GM12878 (cell line): ENCODE data around the gene RASA4. TPM values are rescaled to one million over a fixed set of nuclear protein-coding genes. Genes with fewer than 3 reads are reported as not detected.
"Not testable (repeated sequence)": the region's sequence is repeated elsewhere in the genome, so short reads cannot be mapped to it uniquely, and the experiment has no call there.

Experiments used
- ATAC-seq: fragments of 200-7000 bp; cut with Tn5 transposase; 3 replicates; pipeline ENCODE4 v1.9.1; 2020; ENCODE audit warnings: mild to moderate bottlenecking, moderate library complexity
- BruUV-seq: library from RNA; stranded (reverse); fragments of 400-500 nt; replicated peaks from 2 replicates; lab custom pipeline; 2021; lab: Mats Ljungman, UMichigan
- CTCF ChIA-PET: fragments of 300-600 bp; sonication (Branson Sonifier 250); formaldehyde crosslinking; extraction: SDS; loops from one replicate; lab custom pipeline; 2021; ENCODE audit warnings: inconsistent platforms; lab: Yijun Ruan, JAX
- POLR2A ChIA-PET: fragments of 350-600 bp; formaldehyde crosslinking; extraction: SDS; loops from one replicate; lab custom pipeline; 2021; ENCODE audit warnings: inconsistent platforms; lab: Charles Lee
- RAD21 ChIA-PET: fragments of 300-600 bp; sonication (Branson Sonifier 250); formaldehyde crosslinking; loops from one replicate; lab custom pipeline; 2023; ENCODE audit warnings: antibody characterized with exemption; ENCODE audit not compliant: unreplicated experiment; lab: Charles Lee
- SMC1A ChIA-PET: fragments of 300-600 bp; sonication (Branson Sonifier 250); formaldehyde crosslinking; loops from one replicate; lab custom pipeline; 2023; ENCODE audit not compliant: unreplicated experiment, uncharacterized antibody; lab: Charles Lee
- DNase-seq: peaks from one replicate; pipeline ENCODE4 v3.0.0-alpha.2; 2011; ENCODE audit warnings: low read depth, low spot score
- FAIRE-seq: peaks from 3 replicates; lab custom pipeline; 2011; peaks lifted over from hg19 to GRCh38; lab: Jason Lieb, UNC
- H2AFZ ChIP-seq: 2 replicates; pipeline ENCODE4 v1.6.0; 2011; ENCODE audit warnings: low read depth, low read length, control low read depth; ENCODE audit not compliant: control insufficient read depth
- H3K27ac ChIP-seq: 2 replicates; pipeline ENCODE4 v1.5.1; 2011; ENCODE audit warnings: control low read depth; ENCODE audit not compliant: control insufficient read depth, insufficient read depth
- H3K27me3 ChIP-seq, 2 experiments: replicated peaks in 1 of 2; 2 replicates each; pipeline versions ENCODE4 v1.6.0 to v1.6.1; 2011; ENCODE audit warnings: low read length in 1 of 2; ENCODE audit not compliant: control insufficient read depth in 2 of 2, insufficient read depth in 2 of 2
- H3K36me3 ChIP-seq, 2 experiments: 2 replicates each; pipeline ENCODE4 v1.5.1; 2011; ENCODE audit warnings: low read length in 1 of 2; ENCODE audit not compliant: control insufficient read depth in 2 of 2, insufficient read depth in 2 of 2
- H3K4me1 ChIP-seq: 2 replicates; pipeline ENCODE4 v1.6.1; 2011; ENCODE audit warnings: mild to moderate bottlenecking, low read length, moderate library complexity, mixed read lengths; ENCODE audit not compliant: control insufficient read depth, insufficient read depth
- H3K4me2 ChIP-seq: 2 replicates; pipeline ENCODE4 v1.6.0; 2011; ENCODE audit warnings: control low read depth; ENCODE audit not compliant: control insufficient read depth, insufficient read depth
- H3K4me3 ChIP-seq: fragments of 200-600 bp; sonication (generic); 2 replicates; pipeline ENCODE4 v1.5.1; 2016
- H3K79me2 ChIP-seq: 2 replicates; pipeline ENCODE4 v1.6.0; 2011; ENCODE audit warnings: low read length; ENCODE audit not compliant: control insufficient read depth, insufficient read depth
- H3K9ac ChIP-seq: 2 replicates; pipeline ENCODE4 v1.8.0; 2011; ENCODE audit warnings: low read length, control low read depth, mixed read lengths; ENCODE audit not compliant: control insufficient read depth, insufficient read depth
- H3K9me3 ChIP-seq: replicated peaks from 3 replicates; pipeline ENCODE4 v1.5.1; 2011; ENCODE audit warnings: mild to moderate bottlenecking, low read length; ENCODE audit not compliant: control insufficient read depth, insufficient read depth
- H4K20me1 ChIP-seq: 2 replicates; pipeline ENCODE4 v1.6.0; 2011; ENCODE audit not compliant: control insufficient read depth, insufficient read depth
- CHD4 ChIP-seq: fragments of 200-600 bp; sonication (generic); IDR thresholded peaks from 2 replicates; pipeline ENCODE4 v1.6.1; 2016; ENCODE audit warnings: mild to moderate bottlenecking
- WGBS: methylation state at CpG from one replicate; pipeline ENCODE4 v1.1.6; 2016; ENCODE audit warnings: low lambda C conversion rate; ENCODE audit not compliant: insufficient replicate concordance, insufficient coverage; ENCODE audit errors: missing lambda C conversion rate; 5-methylcytosine and 5-hydroxymethylcytosine counted together
- in situ Hi-C: fragments of 300-500 bp; cut with MboI; formaldehyde crosslinking; loops from 9 replicates; pipeline ENCODE4 v1.14.3; 2018; ENCODE audit warnings: mixed read lengths
- intact Hi-C: fragments of 100-400 bp; cut with micrococcal nuclease; formaldehyde crosslinking; loops from one replicate; pipeline ENCODE4 v1.14.2; 2022; ENCODE audit not compliant: unreplicated experiment
- polyA plus RNA-seq, 11 experiments: library from polyadenylated mRNA; depleted of rRNA in 4 of 11; unstranded in 6 of 11; stranded (reverse) in 5 of 11; fragments of >200 nt; fragmentation: Nextera tagmentation in 4 of 11; fragmentation: Illumina TruSeq in 1 of 11; extraction: Ambion mirVana in 4 of 11; extraction: Trizol in 1 of 11; gene quantifications; 1 replicate in 1 of 11; 2 replicates in 10 of 11; pipeline versions ENCODE4 v1.2.1 to v1.2.3, GENCODE V29; 2011 to 2016; ENCODE audit warnings: inconsistent platforms in 2 of 11, missing spikeins in 2 of 11, low read depth in 1 of 11
- total RNA-seq, 4 experiments: library from RNA; depleted of rRNA in 3 of 4; stranded (reverse); fragments of >200 nt in 3 of 4; fragmentation: Illumina TruSeq in 1 of 4; extraction: Trizol in 1 of 4; gene quantifications; 2 replicates each; pipeline versions ENCODE4 v1.2.1 to v1.2.3, GENCODE V29; 2013 to 2021

The RASA4 gene
- total and polyA plus RNA-seq, 10 of the 15 experiments (the other 5 are each of a cell fraction or from before 2014, with no cell fraction given) = 1.7 to 35.8 (median 14.0) TPM

DNA sequence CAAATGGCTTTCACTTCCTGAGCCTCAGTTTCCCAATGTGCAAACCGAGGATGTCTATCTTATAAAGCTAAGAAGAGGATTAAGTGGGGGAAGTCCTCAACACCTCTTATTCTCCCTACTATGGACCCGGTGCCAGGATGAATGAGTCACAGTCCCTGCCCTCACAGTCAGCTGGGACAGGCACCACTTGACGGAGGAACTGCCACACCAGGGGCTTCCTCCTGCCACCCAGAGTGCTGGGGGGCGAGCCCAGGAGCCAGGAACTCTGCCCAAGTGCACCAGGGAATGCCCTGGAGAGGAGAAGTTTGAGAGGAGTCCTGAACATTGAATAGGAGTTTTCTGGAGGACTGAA, 2.2 kb downstream of the RASA4 start:
- H3K4me2 ChIP-seq, SMC1A ChIA-PET, H3K27me3 ChIP-seq, CTCF ChIA-PET, H4K20me1 ChIP-seq, H3K9ac ChIP-seq, in situ Hi-C loops, H3K4me1 ChIP-seq, H3K36me3 ChIP-seq, H3K27ac ChIP-seq, H3K4me3 ChIP-seq, H2AFZ ChIP-seq, DNase-seq, POLR2A ChIA-PET, H3K9me3 ChIP-seq, FAIRE-seq, RAD21 ChIA-PET, intact Hi-C loops, H3K79me2 ChIP-seq: not testable (repeated sequence)
- ATAC-seq = peak; percentile 19
- WGBS = no CpG with 5 or more reads among the region's 4 CpGs
- BruUV-seq = TSS peak; percentile 62

DNA sequence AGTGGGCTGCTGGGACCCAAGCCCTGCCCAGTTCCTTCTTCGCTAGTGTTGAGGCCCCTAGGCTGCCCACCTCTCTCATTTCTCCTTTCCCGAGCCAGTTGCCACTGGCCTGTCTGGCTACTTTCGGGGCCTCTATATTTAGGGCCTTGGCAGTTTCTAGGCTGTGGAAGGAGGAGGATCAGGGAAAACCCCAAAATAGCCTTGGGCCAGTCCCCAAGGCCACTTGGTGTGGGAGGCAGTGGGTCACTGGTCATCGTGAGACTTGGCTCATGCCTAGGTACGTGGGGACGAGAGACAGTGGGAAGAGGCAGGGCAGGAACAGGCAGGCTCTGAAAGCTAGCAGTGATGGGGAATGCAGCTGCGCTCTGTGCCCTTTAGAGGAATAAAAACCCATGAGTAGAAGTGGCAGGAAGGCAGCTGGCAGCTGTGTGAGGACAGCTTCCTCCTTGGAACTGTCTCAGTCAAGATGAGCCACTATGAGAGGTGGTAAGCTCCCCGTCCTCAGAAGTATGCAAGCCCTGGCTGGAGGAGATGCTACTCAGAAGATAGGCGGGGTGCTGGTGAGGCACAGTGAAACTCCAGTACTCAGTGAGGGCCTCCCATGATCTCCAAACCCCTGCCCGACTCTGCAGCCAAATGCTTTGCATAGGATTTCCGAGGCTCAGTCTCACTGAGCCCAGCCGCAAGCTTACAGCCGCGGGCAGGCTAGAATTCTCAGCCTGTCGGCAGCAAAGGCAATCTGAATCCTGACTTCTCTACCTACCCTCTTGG, 2.8 kb downstream of the RASA4 start:
- not testable (repeated sequence) for BruUV-seq
- 0 out of 2 replicates have a peak, but pooled peaks have one; percentile 64 for TF ChIP-seq CHD4
- 8% methylated on average over 5 of the region's 15 CpGs for WGBS

GRCh38 chr7:102611675-102612325, 4.8 kb downstream of the RASA4 start:
- H3K36me3 ChIP-seq, H3K9me3 ChIP-seq, BruUV-seq, H4K20me1 ChIP-seq, SMC1A ChIA-PET, H3K79me2 ChIP-seq, intact Hi-C loops, CTCF ChIA-PET, ATAC-seq, H3K4me1 ChIP-seq, FAIRE-seq, POLR2A ChIA-PET, H2AFZ ChIP-seq, in situ Hi-C loops, H3K27me3 ChIP-seq, RAD21 ChIA-PET, DNase-seq: not testable (repeated sequence)
- peak overlapping the region; percentile 71; the same call in 1 of the 2 replicates for H3K4me2 ChIP-seq
- peak overlapping the region; percentile 39; the same call in 1 of the 2 replicates for H3K27ac ChIP-seq
- WGBS = 73% methylated on average over 7 of the region's 10 CpGs
- peak overlapping the region; percentile 57; the same call in 1 of the 2 replicates for H3K4me3 ChIP-seq
- peak overlapping the region; percentile 40; the same call in 1 of the 2 replicates for H3K9ac ChIP-seq

More for the DNA sequence above, 2.8 kb downstream of the RASA4 start:
- H3K4me2 ChIP-seq = peak overlapping the region; percentile 25; the same call in 1 of the 2 replicates
- H3K79me2 ChIP-seq, H3K4me3 ChIP-seq, H3K9me3 ChIP-seq, CTCF ChIA-PET, SMC1A ChIA-PET, H3K4me1 ChIP-seq, H4K20me1 ChIP-seq, H2AFZ ChIP-seq, DNase-seq, in situ Hi-C loops, intact Hi-C loops, H3K27me3 ChIP-seq, H3K9ac ChIP-seq, H3K36me3 ChIP-seq, POLR2A ChIA-PET, RAD21 ChIA-PET: not testable (repeated sequence)
- ATAC-seq = peak; percentile 68
- H3K27ac ChIP-seq = peak overlapping the region; percentile 63
- FAIRE-seq = peak; percentile 93
